Ovary (tissue), 9 donors: ENCODE results near the gene CCL28. TPM values are rescaled to one million over a fixed set of nuclear protein-coding genes. Genes with fewer than 3 reads are reported as not detected.
"Not testable (repeated sequence)": the region's sequence is repeated elsewhere in the genome, so short reads cannot be mapped to it uniquely, and the experiment has no call there.

ENCODE experiments used
- DNase-seq, 5 donors: peaks; one replicate each; pipeline ENCODE4 v3.0.0-alpha.2; 2019 to 2020
- H3K27ac ChIP-seq, 2 donors: fragments of 200-600 bp; one replicate each; pipeline versions ENCODE4 v1.5.1 to v1.8.0; 2019 to 2022
- H3K27me3 ChIP-seq: fragments of 200-600 bp; one replicate; pipeline ENCODE4 v1.8.0; 2022
- H3K36me3 ChIP-seq: fragments of 200-600 bp; sonication (generic); one replicate; pipeline ENCODE4 v1.5.1; 2019
- H3K4me1 ChIP-seq: one replicate; pipeline ENCODE4 v1.8.1; 2013; ENCODE audit warnings: mild to moderate bottlenecking, moderate library complexity; ENCODE audit not compliant: insufficient read depth
- H3K4me3 ChIP-seq: fragments of 200-600 bp; sonication (generic); one replicate; pipeline ENCODE4 v1.5.1; 2017
- H3K9me3 ChIP-seq, 2 donors: fragments of 200-600 bp in 1 of 2; sonication (generic) in 1 of 2; one replicate each; pipeline versions ENCODE4 v1.5.1 to v1.8.1; 2013 to 2019; ENCODE audit warnings: mild to moderate bottlenecking in 1 of 2, moderate library complexity in 1 of 2
- CTCF ChIP-seq, 3 donors: fragments of 450-650 bp in 2 of 3; fragments of 200-600 bp in 1 of 3; IDR thresholded peaks; one replicate each; pipeline versions ENCODE4 v1.5.1 to v1.8.0; 2016 to 2022; ENCODE audit warnings: antibody characterized with exemption in 3 of 3, mild to moderate bottlenecking in 1 of 3
- EP300 ChIP-seq: sonication (generic); formaldehyde crosslinking; IDR thresholded peaks from one replicate; pipeline ENCODE4 v1.6.1; 2017; ENCODE audit warnings: antibody characterized with exemption
- POLR2A ChIP-seq: fragments of 450-650 bp; IDR thresholded peaks from one replicate; pipeline ENCODE4 v1.6.1; 2017; ENCODE audit warnings: antibody characterized with exemption, mild to moderate bottlenecking, moderate library complexity
- WGBS, 3 donors: extraction: QIAGEN DNeasy Blood & Tissue Kit in 1 of 3; methylation state at CpG; one replicate each; pipeline versions ENCODE4 v1.1.5 to v1.1.7; 2013 to 2017; 5-methylcytosine and 5-hydroxymethylcytosine counted together
- intact Hi-C, 4 donors: fragments of 100-400 bp; cut with DNase I; formaldehyde crosslinking; loops; one replicate each; pipeline versions ENCODE4 v1.11.0 to v1.15.1; 2022 to 2023
- polyA plus RNA-seq, 2 donors: library from polyadenylated mRNA; stranded (reverse); fragments of 200-250 nt in 1 of 2; fragments of 350-450 nt in 1 of 2; fragmentation: Illumina TruSeq in 1 of 2; extraction: RNeasy Lipid Tissue Mini Kit (QIAGEN cat#74804) in 1 of 2; gene quantifications; one replicate each; pipeline ENCODE4 v1.2.3, GENCODE V29; 2013 to 2014
- total RNA-seq, 7 donors: library from RNA; depleted of rRNA in 2 of 7; stranded (reverse); fragments of >200 nt in 2 of 7; fragmentation: NEBNext Ultra II Directional in 3 of 7; extraction: Animal tissue kit (Norgen Biotek cat#: 25700) in 3 of 7; gene quantifications; one replicate each; pipeline versions ENCODE4 v1.1.0 to v1.2.4, GENCODE V29; 2016 to 2023
- donor health status: DM: no; HTN: no; CAD: no; lungs with moderate emphysema.
- donor health status: DM: no; HTN: no; CAD: no.
- donor health status: Bipolar disorder and iron deficiency.
- donor health status: DM: yes; HTN: yes; CAD: no.
- donor health status: DM: no; HTN: no; CAD: no.
- donor health status: DM: yes; HTN: yes; CAD: no.

The CCL28 gene
- total and polyA plus RNA-seq, 9 donors, result 0.59 to 3.2 (median 1.9) TPM; not detected in 1

- no peaks in the 10 kb centered on the region for H3K9me3 ChIP-seq
- no peaks in the 10 kb centered on the region for H3K27me3 ChIP-seq
- H3K4me3 ChIP-seq, result no peak overlapping the region
- no peak overlapping the region for H3K27ac ChIP-seq
- no peaks in the 10 kb centered on the region for H3K36me3 ChIP-seq
- TF ChIP-seq CTCF (IDR thresholded peaks at IDR 0.05) (no peak), EP300 (no peak), POLR2A (no peak)
- WGBS, 3 donors, result 59 to 83% (median 68%) methylated on average over 4 of the region's 4 CpGs
- H3K4me1 ChIP-seq, result no peaks in the 10 kb centered on the region
- intact Hi-C loops, result no loop called here
- DNase-seq, result no peak
Measured at GRCh38 chr5:43427306-43427705, 15.1 kb upstream of the CCL28 start.

GRCh38 chr5:43425983-43426382 lies 13.8 kb upstream of the CCL28 start:
- Histone ChIP-seq H3K9me3 (no peaks in the 10 kb centered on the region), H3K27ac (no peak overlapping the region), H3K27me3 (no peaks in the 10 kb centered on the region), H3K36me3 (no peaks in the 10 kb centered on the region), H3K4me1 (no peaks in the 10 kb centered on the region), H3K4me3 (no peak overlapping the region)
- DNase-seq, result no peak
- no peak for TF ChIP-seq CTCF (IDR thresholded peaks at IDR 0.05)
- TF ChIP-seq POLR2A, result no peak
- TF ChIP-seq EP300, result no peak
- 61 to 85% (median 71%) methylated on average over 2 of the region's 2 CpGs for WGBS, 3 donors
- intact Hi-C loops, result no loop called here

DNA sequence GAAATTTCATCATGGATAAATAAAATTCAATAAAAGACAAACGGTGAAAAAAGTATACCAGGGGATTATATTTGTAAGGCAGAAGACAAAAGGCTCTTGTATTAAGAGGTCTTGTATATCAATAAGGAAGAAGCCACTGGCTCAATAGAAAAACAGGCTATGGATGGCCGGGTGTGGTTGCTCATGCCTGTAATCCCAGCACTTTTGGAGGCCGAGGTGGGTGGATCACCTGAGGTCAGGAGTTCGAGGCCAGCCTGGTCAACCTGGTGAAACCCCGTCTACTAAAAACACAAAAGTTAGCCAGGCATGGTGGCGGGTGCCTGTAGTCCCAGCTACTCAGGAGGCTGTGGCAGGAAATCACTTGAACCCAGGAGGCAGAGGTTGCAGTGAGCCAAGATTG lies 10.9 kb upstream of the CCL28 start:
- DNase-seq, H3K27ac ChIP-seq, H3K27me3 ChIP-seq, H3K9me3 ChIP-seq, H3K4me1 ChIP-seq, intact Hi-C loops, H3K36me3 ChIP-seq, H3K4me3 ChIP-seq: not testable (repeated sequence)
- 75 to 78% (median 76%) methylated on average over 6 of the region's 6 CpGs for WGBS, 3 donors

DNA sequence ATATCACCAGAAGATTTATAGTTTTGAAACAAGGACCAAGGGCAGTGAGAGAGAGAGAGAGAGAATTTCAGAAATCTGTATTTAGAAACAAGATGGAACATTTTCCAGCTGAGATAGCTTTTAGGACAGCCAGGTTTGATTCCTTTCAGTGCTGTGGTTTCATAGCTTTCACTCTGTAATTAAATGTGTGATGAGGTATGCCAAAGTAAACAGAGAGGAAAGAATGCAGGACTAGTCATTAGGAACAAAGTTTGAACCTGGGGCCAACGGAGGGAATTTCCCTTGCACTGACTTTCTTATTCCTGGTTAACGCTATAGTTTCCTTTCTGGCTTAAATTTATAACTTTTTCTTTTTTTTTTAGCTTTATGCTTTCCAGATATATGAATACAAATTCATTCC lies 10.0 kb upstream of the CCL28 start:
- Histone ChIP-seq H3K4me3 (no peak overlapping the region), H3K27ac (no peak overlapping the region), H3K27me3 (no peaks in the 10 kb centered on the region), H3K36me3 (no peaks in the 10 kb centered on the region), H3K4me1 (no peaks in the 10 kb centered on the region), H3K9me3 (no peaks in the 10 kb centered on the region)
- intact Hi-C loops, result no loop called here
- TF ChIP-seq EP300 (no peak), CTCF (IDR thresholded peaks at IDR 0.05) (no peak), POLR2A (no peak)
- no peak for DNase-seq
- 1 to 6% (median 4%) methylated on average over 2 of the region's 2 CpGs for WGBS, 3 donors

DNA sequence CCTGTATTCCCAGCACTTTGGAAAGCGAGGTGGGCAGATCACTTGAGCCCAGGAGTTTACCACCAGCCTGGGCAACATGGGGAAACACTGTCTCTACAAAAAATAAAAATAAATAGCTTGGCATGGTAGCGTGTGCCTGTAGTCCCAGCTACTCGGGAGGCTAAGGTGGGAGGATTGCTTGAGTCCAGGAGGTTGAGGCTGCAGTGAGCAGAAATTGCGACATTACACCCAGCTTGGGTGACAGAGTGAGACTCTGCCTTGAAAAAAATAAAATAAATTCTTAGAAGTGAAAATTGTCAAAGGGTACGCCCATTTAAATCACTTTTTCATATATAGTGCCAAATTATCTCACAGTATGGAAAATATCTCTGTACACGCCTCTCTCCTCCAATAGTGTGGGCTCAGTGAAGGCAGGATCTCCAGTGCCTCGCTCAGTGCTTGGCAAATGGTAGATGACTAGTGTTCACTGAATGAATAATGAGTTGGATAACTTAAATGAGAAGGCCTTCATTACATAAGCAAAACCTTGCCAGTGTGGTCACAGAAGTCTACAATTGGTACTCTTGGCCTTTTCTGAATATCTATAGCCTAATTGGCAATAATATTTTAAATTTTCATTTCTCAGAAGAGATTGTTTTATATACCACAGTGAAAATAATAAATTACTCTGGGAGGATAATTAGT lies 9.4 kb upstream of the CCL28 start:
- no peak for DNase-seq
- TF ChIP-seq EP300, result no peak
- no peak for TF ChIP-seq CTCF (IDR thresholded peaks at IDR 0.05)
- TF ChIP-seq POLR2A, result no peak
- H3K27me3 ChIP-seq, result no peaks in the 10 kb centered on the region
- H3K4me1 ChIP-seq, result no peaks in the 10 kb centered on the region
- H3K4me3 ChIP-seq, result no peak overlapping the region
- no peaks in the 10 kb centered on the region for H3K36me3 ChIP-seq
- no peak overlapping the region for H3K27ac ChIP-seq
- H3K9me3 ChIP-seq, result no peaks in the 10 kb centered on the region
- WGBS, 3 donors, result 53 to 65% (median 57%) methylated on average over 7 of the region's 7 CpGs
- intact Hi-C loops, result no loop called here
